HG03175 (cell line): ENCODE measurements around the gene TNPO3.
"Not testable (repeated sequence)": the region's sequence is repeated elsewhere in the genome, so short reads cannot be mapped to it uniquely, and the experiment has no call there.

Source experiments
- ATAC-seq: cut with Tn5 transposase; IDR thresholded peaks from one replicate; pipeline ENCODE4 v1.9.1; 2021; ENCODE audit warnings: mild to moderate bottlenecking, moderate library complexity; ENCODE audit not compliant: unreplicated experiment

Gene TNPO3

DNA sequence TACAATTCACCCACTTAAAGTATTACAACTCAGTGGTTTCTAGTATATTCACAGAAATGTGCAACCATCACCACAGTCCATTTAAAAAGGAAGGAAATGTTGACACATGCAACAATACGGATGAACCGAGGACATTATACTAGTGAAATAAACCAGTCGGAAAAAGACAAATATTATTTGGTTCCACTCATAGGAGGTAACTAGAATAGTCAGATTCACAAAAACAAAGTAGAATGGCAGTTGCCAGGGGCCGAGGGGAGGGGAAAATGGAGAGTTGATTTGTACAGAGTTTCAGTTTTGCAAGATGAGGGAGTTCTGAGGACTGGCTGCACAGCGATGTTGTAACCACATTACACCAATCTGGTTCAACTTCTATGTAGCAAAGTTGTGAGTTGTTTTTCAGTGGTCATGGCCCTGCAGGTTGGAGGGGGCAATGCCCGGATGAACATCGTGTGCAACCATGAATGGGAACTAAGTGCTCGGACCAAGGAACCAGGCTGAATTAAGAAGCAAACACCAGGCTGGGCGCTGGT lies 17.6 kb upstream of the TNPO3 start:
- peak; percentile 62 for ATAC-seq

DNA sequence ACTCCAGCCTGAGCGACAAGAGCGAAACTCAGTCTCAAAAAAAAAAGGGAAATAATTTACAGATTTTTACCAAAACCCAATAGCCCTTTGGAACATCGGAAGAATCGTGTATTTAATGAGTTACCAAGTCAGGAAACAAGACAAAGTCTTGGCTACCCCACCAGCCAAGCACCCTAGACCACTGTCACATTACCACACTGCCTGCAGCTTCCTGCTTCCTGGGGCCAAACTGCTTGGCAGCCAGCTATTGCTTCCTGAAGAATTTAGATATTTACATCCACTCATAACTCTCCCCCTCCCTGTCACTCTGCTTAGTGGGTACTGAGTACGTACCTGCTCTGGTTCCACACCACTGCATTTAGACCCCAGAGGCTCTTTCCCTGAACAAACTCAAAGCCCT lies 14.1 kb upstream of the TNPO3 start:
- ATAC-seq = no peak

DNA sequence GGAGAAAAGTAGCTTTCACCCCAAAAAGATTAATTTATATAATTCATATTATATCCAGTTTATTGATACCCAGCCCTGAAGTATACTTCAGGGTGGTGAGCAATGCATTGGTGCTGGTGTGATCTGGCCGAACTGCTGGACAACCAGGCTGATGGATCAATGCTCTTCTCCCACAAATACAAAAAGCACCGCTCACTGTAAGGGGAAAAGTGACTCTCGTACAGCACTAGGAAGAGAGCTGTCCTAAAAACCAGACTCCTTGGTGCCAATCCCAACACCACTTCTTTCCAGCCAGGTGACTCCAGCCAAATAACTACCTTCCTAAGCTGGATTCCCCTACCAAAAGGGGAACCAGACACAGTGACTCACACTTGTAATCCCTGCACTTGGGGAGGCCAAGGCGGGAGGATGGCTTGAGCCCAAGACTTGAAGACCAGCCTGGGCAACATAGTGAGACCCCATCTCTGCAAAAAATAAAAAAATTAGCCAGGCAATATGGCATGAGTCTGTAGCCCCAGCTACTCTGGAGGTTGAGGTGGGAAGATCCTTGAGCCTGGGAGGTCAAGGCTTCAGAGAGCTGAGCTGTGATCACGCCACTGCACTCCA lies 13.1 kb upstream of the TNPO3 start:
- no peak for ATAC-seq

- ATAC-seq = not testable (repeated sequence)
These were observed 12.2 kb upstream of the TNPO3 start for GRCh38 chr7:129067132-129067561.

GRCh38 chr7:129066290-129067131 lies 11.6 kb upstream of the TNPO3 start:
- no peak for ATAC-seq

GRCh38 chr7:129055861-129056464 lies 1.1 kb upstream of the TNPO3 start:
- no peak for ATAC-seq

DNA sequence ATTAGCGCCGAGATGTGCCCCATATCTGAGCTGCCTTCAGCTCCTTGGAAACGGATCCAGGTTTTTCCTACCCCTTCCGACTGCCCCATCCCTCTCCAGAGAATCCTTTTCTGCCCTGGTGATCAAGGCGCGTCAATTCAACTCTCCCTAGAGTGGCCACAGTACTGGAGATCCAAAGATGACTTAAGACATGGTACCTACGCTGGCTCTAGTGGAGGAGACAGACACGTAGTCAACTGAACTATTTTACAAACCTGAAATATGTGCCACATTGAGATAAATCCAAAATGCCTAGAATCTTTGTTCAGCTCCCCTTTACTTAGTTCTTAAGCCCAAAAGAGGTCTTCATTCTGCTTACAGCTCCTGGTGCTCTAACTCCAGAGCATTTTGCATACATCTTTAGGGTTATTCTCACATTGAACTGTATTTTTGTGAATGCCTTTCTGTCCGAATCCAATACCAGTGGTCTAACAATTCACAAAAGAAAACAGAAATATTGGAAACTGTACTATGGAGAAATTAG lies 444 bp upstream of the TNPO3 start:
- peak; percentile 26 for ATAC-seq

GRCh38 chr7:129053938-129054437 lies 923 bp downstream of the TNPO3 start:
- ATAC-seq = no peak

DNA sequence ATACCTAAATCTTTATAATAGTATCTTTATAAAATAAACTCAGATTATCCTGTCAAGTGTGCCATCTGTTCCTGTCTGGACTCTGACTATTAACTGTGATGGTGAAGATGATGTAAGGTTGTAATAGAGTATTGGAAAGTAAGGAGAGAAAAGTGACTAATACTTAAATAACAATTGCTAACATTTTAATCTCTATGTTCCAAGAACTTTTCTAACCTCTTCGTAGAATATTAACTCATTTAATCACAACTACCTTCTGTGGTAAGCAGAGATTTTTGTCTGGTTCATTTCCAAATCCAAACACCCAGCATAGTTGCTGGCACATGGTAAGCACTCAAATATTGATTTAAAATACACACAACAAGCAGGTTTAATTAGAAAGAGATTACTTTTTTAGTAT lies 2.5 kb downstream of the TNPO3 start:
- ATAC-seq = no peak

DNA sequence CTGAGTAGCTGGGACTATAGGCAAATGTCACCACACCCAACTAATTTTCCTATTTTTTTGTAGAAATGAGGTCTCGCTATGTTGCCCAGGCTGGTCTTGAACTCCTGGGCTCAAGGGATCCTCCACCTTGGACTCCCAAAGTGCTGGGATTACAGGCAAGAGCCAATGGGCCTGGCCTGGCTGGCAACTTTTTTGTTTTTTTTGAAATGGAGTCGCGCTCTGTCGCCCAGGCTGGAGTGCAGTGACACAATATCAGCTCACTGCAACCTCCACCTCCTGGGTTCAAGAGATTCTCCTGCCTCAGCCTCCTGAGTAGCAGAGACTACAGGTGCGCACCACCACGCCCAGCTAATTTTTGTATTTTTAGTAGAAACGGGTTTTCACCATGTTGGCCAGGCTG lies 3.5 kb downstream of the TNPO3 start:
- not testable (repeated sequence) for ATAC-seq

DNA sequence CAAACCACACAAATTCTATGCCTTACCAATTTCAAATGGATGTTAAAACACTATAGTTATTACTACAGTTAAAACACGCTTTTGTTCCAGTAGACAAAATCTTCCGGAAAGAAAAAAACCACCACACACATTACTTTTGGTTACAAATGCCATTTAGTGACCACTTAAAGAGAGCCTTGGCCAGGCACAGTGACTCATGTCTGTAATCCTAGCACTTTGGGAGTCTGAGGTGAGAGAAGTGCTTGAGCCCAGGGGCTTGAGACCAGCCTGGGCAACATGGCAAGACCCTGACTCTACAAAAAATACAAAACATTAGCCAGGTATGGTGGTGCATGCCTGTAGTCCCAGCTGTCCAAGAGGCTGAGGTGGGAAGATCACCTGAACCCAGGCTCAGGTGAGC lies 7.2 kb downstream of the TNPO3 start:
- no peak for ATAC-seq

DNA sequence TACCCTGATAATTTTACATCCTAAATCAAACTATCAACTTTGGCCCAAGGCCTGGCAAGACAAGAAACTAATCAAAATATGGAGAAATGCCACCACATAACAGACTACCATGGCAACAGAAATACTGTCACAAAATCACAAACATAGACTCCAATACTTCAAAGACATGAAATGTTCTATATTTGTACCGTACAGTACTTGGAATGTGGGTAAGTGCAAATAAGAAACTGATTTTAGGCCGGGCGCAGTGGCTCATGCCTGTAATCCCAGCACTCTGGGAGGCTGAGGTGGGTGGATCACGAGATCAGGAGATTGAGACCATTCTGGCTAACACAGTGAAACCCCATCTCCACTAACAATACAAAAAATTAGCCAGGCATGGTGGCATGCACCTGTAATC lies 9.2 kb downstream of the TNPO3 start:
- ATAC-seq = no peak

- no peak for ATAC-seq
These were observed 11.9 kb downstream of the TNPO3 start for GRCh38 chr7:129043012-129043411.

- no peak for ATAC-seq
These were observed 13.5 kb downstream of the TNPO3 start for GRCh38 chr7:129041142-129042085.

- not testable (repeated sequence) for ATAC-seq
These were observed 16.4 kb downstream of the TNPO3 start for GRCh38 chr7:129038468-129038867.

DNA sequence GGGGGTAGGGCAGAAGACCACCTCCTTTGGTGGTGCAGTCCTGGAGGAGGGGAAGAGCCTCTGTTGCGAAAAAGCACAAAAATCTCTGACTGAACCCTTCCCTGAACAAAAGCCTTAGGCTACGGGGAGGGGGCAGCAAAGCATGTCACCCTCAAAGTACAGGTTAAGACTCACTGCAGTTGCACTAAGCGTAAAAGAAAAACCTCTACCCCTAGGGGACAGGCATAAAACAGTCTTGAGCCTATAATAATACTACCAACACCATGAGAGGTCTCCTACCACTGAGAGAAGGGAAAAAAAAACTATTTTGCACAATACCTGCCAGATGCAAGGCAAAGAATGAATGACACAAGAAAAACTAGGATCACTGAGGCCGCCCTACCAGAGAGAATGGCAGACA lies 17.3 kb downstream of the TNPO3 start:
- no peak for ATAC-seq

- no peak for ATAC-seq
These were observed 22.9 kb downstream of the TNPO3 start for GRCh38 chr7:129032017-129032416.

DNA sequence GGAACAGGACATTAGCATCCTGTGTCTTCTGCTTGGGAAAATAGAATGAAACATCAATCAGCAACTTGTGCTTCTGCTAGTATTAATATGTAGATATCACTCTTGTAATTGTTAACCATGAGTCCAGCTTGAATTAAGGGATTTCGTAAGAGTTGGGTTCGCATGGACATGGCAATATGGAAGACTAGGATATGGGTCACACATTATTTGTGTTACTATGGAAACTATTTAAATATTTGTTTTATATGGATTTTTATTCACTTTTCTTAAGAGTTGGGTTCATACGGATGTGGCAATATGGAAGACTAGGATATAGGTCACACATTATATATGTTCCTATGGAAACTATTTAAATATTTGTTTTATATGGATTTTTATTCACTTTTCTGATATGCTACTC lies 24.5 kb downstream of the TNPO3 start:
- no peak for ATAC-seq

DNA sequence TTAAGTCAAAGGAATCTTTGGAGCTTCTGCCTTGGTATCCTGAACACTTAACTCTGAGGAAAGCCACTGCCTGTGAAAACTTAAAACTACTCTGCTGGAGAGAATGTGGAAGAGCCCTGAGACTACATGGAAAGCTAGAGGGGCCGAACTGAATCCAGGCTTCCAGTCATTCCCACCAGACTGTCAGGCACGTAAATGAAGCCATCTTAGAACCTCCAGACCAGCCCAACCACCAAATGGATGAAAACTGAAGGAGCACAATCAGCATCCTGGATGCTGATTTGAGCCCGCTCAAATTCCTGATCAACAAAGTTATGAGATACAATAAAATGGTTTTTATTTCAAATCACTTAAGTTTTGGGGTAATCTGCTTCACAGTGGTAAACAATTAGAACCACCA lies 30.8 kb downstream of the TNPO3 start:
- no peak for ATAC-seq

DNA sequence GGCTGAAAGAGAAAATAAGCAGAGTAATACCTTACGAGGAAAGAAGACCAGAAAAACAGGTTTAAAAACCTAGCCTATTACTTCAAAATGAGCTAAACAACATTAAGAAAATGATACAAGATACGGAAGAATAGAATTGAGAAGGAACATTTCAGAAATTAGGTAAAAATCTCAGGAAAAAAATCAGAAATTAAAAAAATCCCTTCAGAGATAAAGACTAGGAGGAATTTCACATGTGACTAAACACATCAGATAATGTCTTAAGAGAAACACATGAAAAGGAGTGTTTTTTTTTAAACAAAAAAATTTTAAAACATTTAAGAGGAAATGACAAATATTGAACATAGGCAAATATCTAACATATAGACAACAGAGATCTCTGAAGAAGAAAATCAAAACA lies 33.3 kb downstream of the TNPO3 start:
- ATAC-seq = no peak
